ENCODE results near the gene TBC1D5.

- no peak for TF ChIP-seq CTCF (IDR thresholded peaks at IDR 0.05)
- TF ChIP-seq POLR2A (IDR thresholded peaks at IDR 0.05): no peak
Observed at GRCh38 chr3:17518189-17519059, 224.0 kb downstream of the TBC1D5 start.
